SK-N-SH (cell line): ENCODE results near the gene HOPX. TPM values are rescaled to one million over a fixed set of nuclear protein-coding genes. Genes with fewer than 3 reads are reported as not detected.

Experiments used
- CTCF ChIA-PET: fragments of 300-600, 350-600 bp; formaldehyde crosslinking; extraction: SDS; loops from one replicate; lab custom pipeline; 2021; lab: Yijun Ruan, JAX
- POLR2A ChIA-PET: fragments of 350-600 bp; sonication (Branson Sonifier 250); formaldehyde crosslinking; extraction: SDS; loops from one replicate; lab custom pipeline; 2020; ENCODE audit warnings: antibody characterized with exemption, inconsistent platforms; lab: Yijun Ruan, JAX
- DNase-seq: peaks from one replicate; pipeline ENCODE4 v3.0.0; 2012
- H2AFZ ChIP-seq: fragments of 200-600 bp; sonication (generic); 2 replicates; pipeline ENCODE4 v1.8.1; 2016; ENCODE audit warnings: antibody characterized with exemption, mild to moderate bottlenecking, low read depth
- H3F3A ChIP-seq: fragments of 200-600 bp; sonication (generic); replicated peaks from 2 replicates; pipeline ENCODE3; 2016; ENCODE audit warnings: antibody characterized with exemption, mild to moderate bottlenecking; ENCODE audit not compliant: insufficient read depth
- H3K27ac ChIP-seq, 2 experiments: fragments of 200-500 bp in 1 of 2; fragments of 200-600 bp in 1 of 2; sonication (Bioruptor generic) in 1 of 2; sonication (generic), shearing (Covaris generic) in 1 of 2; 2 replicates each; pipeline versions ENCODE4 v1.5.1 to v1.6.1; 2014 to 2016; ENCODE audit warnings: low read depth in 2 of 2, inconsistent platforms in 1 of 2, low read length in 1 of 2, mild to moderate bottlenecking in 1 of 2, mixed read lengths in 1 of 2
- H3K27me3 ChIP-seq: fragments of 200-600 bp; sonication (generic), shearing (Covaris generic); 2 replicates; pipeline ENCODE4 v1.6.1; 2016; ENCODE audit warnings: mixed run types; ENCODE audit not compliant: insufficient read depth
- H3K36me3 ChIP-seq, 2 experiments: fragments of 200-500 bp in 1 of 2; fragments of 200-600 bp in 1 of 2; sonication (Bioruptor generic) in 1 of 2; sonication (generic) in 1 of 2; replicated peaks in 1 of 2; 2 replicates each; pipeline versions ENCODE3 to v1.5.1; 2014 to 2016; ENCODE audit warnings: low read length in 1 of 2, mild to moderate bottlenecking in 1 of 2; ENCODE audit not compliant: insufficient read depth in 2 of 2, control insufficient read depth in 1 of 2
- H3K4me1 ChIP-seq, 2 experiments: fragments of 200-500 bp in 1 of 2; fragments of 200-600 bp in 1 of 2; sonication (Bioruptor generic) in 1 of 2; sonication (generic), shearing (Covaris generic) in 1 of 2; 2 replicates each; pipeline versions ENCODE4 v1.5.1 to v1.6.1; 2014 to 2016; ENCODE audit warnings: low read depth in 1 of 2, low read length in 1 of 2, mixed run types in 1 of 2; ENCODE audit not compliant: insufficient read depth in 2 of 2, control insufficient read depth in 1 of 2
- H3K4me2 ChIP-seq: fragments of 200-600 bp; sonication (generic), shearing (Covaris generic); 2 replicates; pipeline ENCODE4 v1.6.1; 2017; ENCODE audit warnings: mixed run types
- H3K4me3 ChIP-seq, 2 experiments: fragments of 200-500 bp in 1 of 2; fragments of 200-600 bp in 1 of 2; sonication (Bioruptor generic) in 1 of 2; sonication (generic), shearing (Covaris generic) in 1 of 2; 2 replicates each; pipeline versions ENCODE4 v1.5.1 to v1.8.1; 2014 to 2016; ENCODE audit warnings: low read depth in 2 of 2, inconsistent platforms in 1 of 2, low read length in 1 of 2, mild to moderate bottlenecking in 1 of 2, mixed read lengths in 1 of 2, moderate library complexity in 1 of 2
- H3K79me2 ChIP-seq: fragments of 200-600 bp; sonication (generic); 2 replicates; pipeline ENCODE4 v1.8.1; 2017; ENCODE audit warnings: mild to moderate bottlenecking; ENCODE audit not compliant: insufficient read depth
- H3K9ac ChIP-seq: fragments of 200-600 bp; sonication (generic); 2 replicates; pipeline ENCODE4 v1.6.1; 2017; ENCODE audit warnings: mixed run types
- H3K9me2 ChIP-seq: fragments of 200-600 bp; sonication (generic); 2 replicates; pipeline ENCODE4 v1.6.1; 2017; ENCODE audit warnings: mixed run types
- H3K9me3 ChIP-seq: fragments of 200-600 bp; sonication (generic); 2 replicates; pipeline ENCODE4 v1.6.1; 2017; ENCODE audit warnings: mixed run types, mild to moderate bottlenecking, moderate library complexity
- H4K20me1 ChIP-seq: fragments of 200-600 bp; sonication (generic); 2 replicates; pipeline ENCODE4 v1.6.1; 2017; ENCODE audit warnings: mild to moderate bottlenecking, mixed run types; ENCODE audit not compliant: insufficient read depth
- CHD2 ChIP-seq: fragments of 150-350 bp; IDR thresholded peaks from 2 replicates; pipeline ENCODE4 v1.6.1; 2018; ENCODE audit warnings: low read length; ENCODE audit not compliant: partially characterized antibody
- EP300 ChIP-seq, 2 experiments: IDR thresholded peaks; 2 replicates each; pipeline versions ENCODE4 v1.4.0 to v1.6.1; 2012; ENCODE audit warnings: borderline replicate concordance in 1 of 2, low read depth in 1 of 2, low read length in 1 of 2
- FOSL2 ChIP-seq: IDR thresholded peaks from 2 replicates; pipeline ENCODE4 v1.4.0; 2012; ENCODE audit warnings: low read depth, mild to moderate bottlenecking, moderate library complexity, borderline replicate concordance
- GATA2 ChIP-seq: sonication (generic); formaldehyde crosslinking; IDR thresholded peaks from 2 replicates; pipeline ENCODE4 v1.5.0; 2020; ENCODE audit warnings: mild to moderate bottlenecking, missing genetic modification reagents
- MEF2A ChIP-seq: IDR thresholded peaks from 2 replicates; pipeline ENCODE4 v1.4.0; 2012; ENCODE audit warnings: low read depth, borderline replicate concordance
- NFIC ChIP-seq: IDR thresholded peaks from 2 replicates; pipeline ENCODE4 v1.4.0; 2012; ENCODE audit warnings: borderline replicate concordance
- PBX3 ChIP-seq: IDR thresholded peaks from 2 replicates; pipeline ENCODE4; 2012
- POLR2AphosphoS5 ChIP-seq: IDR thresholded peaks from 2 replicates; pipeline ENCODE4 v1.6.1; 2012; ENCODE audit warnings: low read depth, low read length
- RCOR1 ChIP-seq: fragments of 150-350 bp; IDR thresholded peaks from 2 replicates; pipeline ENCODE4 v1.6.1; 2017; ENCODE audit warnings: antibody characterized with exemption, low read length
- REST ChIP-seq: IDR thresholded peaks from 2 replicates; pipeline ENCODE4 v1.6.1; 2012; ENCODE audit warnings: mild to moderate bottlenecking, low read depth, low read length, moderate library complexity
- RFX5 ChIP-seq: IDR thresholded peaks from 2 replicates; pipeline ENCODE4 v1.6.1; 2012; ENCODE audit warnings: mild to moderate bottlenecking, improper control_type of control experiment, low read length
- TAF1 ChIP-seq: IDR thresholded peaks from 2 replicates; pipeline ENCODE4 v1.6.1; 2012; ENCODE audit warnings: low read depth, mild to moderate bottlenecking, low read length, moderate library complexity, borderline replicate concordance
- TCF12 ChIP-seq: IDR thresholded peaks from 2 replicates; pipeline ENCODE4 v1.4.0; 2012
- WGBS: methylation state at CpG from one replicate; pipeline ENCODE4 v1.1.6; 2017; ENCODE audit warnings: low lambda C conversion rate; 5-methylcytosine and 5-hydroxymethylcytosine counted together
- polyA plus RNA-seq, 3 experiments: library from polyadenylated mRNA; depleted of rRNA; stranded (reverse); fragments of >200 nt; gene quantifications; 2 replicates each; pipeline ENCODE4 v1.2.3, GENCODE V29; 2012
- TF ChIP-seq, protein P1 (sequence below): IDR thresholded peaks from 2 replicates; pipeline ENCODE4 v1.4.0; 2012; ENCODE audit warnings: low read depth, borderline replicate concordance
- TF ChIP-seq, protein P2 (sequence below): fragments of 150-350 bp; IDR thresholded peaks from 2 replicates; pipeline ENCODE4 v1.6.1; 2016; ENCODE audit warnings: mild to moderate bottlenecking, low read depth, low read length

HOPX gene
- polyA plus RNA-seq, 1 of the 3 experiments (the other 2 are of a cell fraction), result 0.05 TPM

DNA sequence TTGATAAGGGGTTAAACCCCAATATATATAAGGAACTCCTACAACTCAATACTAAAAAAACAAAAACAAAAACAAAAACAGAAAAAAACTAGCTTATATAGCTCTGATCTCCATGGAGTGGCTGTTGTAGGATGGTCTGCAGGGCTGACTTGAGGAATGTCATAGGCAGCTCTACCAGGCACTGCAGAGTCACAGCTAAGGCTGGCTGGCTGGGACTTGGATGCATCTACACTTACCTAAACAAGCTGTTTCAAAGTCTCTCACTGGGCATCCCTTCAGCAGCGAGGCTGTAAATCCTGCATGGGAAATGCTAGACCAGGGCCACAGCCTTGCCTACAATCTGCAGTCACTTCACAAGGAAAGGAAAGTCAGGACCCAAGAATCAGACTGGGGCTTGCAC is 61.3 kb downstream of the HOPX start (continued):
- no peak for TF ChIP-seq PBX3
- no peak for TF ChIP-seq NFIC
- no peak for TF ChIP-seq TCF12
- no peak for TF ChIP-seq GATA2 (CRISPR knock-in tag)
- TF ChIP-seq, all 33 proteins: peak for 0

DNA sequence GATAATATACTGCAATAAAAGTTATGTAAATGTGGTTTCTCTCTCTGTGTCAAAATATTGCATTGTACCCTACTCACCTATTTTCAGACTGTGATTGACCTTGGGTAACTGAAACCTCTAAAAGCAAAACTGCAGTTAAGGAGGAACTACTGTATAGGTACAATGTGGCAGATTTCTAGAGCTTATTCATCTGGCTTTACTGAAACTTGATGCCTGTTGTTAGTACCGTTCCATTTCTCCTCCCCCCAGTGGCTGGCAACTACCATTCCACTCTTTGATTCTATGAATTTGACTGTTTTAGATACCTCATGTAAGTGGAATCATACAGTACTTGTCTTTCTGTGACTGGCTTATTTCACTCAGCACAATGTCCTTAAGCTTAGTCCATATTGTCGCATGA is 61.9 kb downstream of the HOPX start:
- H2AFZ ChIP-seq, result no peak overlapping the region
- no peak overlapping the region for H3K9ac ChIP-seq
- ChIA-PET CTCF (interaction anchor here (1.1 to 1.9 kb wide), 7 partner anchors 9 to 180 kb away, joined by 3 to 6 read pairs (median 5); no protein-coding TSS in a partner anchor), POLR2A (no interaction called here)
- no peaks in the 10 kb centered on the region for H3K9me3 ChIP-seq
- no peak overlapping the region for H3K4me3 ChIP-seq
- peak; percentile 21 for DNase-seq
- no peak for TF ChIP-seq POLR2AphosphoS5
- no peaks in the 10 kb centered on the region; the same call in 1 of the 2 replicates for H3K27me3 ChIP-seq
- WGBS, result 59% methylated on average over 2 of the region's 2 CpGs
- no peaks in the 10 kb centered on the region for H3K36me3 ChIP-seq
- no peak overlapping the region for H3K27ac ChIP-seq
- H3K79me2 ChIP-seq, result no peaks in the 10 kb centered on the region
- H4K20me1 ChIP-seq, result no peaks in the 10 kb centered on the region
- no peaks in the 10 kb centered on the region for H3K4me1 ChIP-seq
- no peaks in the 10 kb centered on the region for H3F3A ChIP-seq
- no peaks in the 10 kb centered on the region for H3K9me2 ChIP-seq
- no peak overlapping the region for H3K4me2 ChIP-seq

- DNase-seq, result peak; percentile 29
- no peak overlapping the region for H3K27ac ChIP-seq
- WGBS, result 51% methylated on average over 4 of the region's 4 CpGs
- H3K36me3 ChIP-seq, result no peaks in the 10 kb centered on the region
- POLR2A ChIA-PET, result no interaction called here
- H3K79me2 ChIP-seq, result no peaks in the 10 kb centered on the region
- no peaks in the 10 kb centered on the region for H4K20me1 ChIP-seq
- no peak overlapping the region for H3K4me2 ChIP-seq
- H3K27me3 ChIP-seq, result no peaks in the 10 kb centered on the region; the same call in 1 of the 2 replicates
- H3K9me2 ChIP-seq, result no peaks in the 10 kb centered on the region
- TF ChIP-seq, protein P1, sequence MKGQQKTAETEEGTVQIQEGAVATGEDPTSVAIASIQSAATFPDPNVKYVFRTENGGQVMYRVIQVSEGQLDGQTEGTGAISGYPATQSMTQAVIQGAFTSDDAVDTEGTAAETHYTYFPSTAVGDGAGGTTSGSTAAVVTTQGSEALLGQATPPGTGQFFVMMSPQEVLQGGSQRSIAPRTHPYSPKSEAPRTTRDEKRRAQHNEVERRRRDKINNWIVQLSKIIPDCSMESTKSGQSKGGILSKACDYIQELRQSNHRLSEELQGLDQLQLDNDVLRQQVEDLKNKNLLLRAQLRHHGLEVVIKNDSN, result no peak
- TF ChIP-seq MEF2A, result no peak
- no peak for TF ChIP-seq TAF1
- TF ChIP-seq CHD2, result no peak
- TF ChIP-seq POLR2AphosphoS5, result no peak
- TF ChIP-seq, protein P2, sequence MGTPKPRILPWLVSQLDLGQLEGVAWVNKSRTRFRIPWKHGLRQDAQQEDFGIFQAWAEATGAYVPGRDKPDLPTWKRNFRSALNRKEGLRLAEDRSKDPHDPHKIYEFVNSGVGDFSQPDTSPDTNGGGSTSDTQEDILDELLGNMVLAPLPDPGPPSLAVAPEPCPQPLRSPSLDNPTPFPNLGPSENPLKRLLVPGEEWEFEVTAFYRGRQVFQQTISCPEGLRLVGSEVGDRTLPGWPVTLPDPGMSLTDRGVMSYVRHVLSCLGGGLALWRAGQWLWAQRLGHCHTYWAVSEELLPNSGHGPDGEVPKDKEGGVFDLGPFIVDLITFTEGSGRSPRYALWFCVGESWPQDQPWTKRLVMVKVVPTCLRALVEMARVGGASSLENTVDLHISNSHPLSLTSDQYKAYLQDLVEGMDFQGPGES, result no peak
- TF ChIP-seq REST, result no peak
- TF ChIP-seq FOSL2, result no peak
- no peak; a peak in 1 of 4 replicates for TF ChIP-seq EP300 (IDR thresholded peaks at IDR 0.05; ENCODE audit: borderline replicate concordance in 1 of 2, low read depth in 1 of 2, low read length in 1 of 2)
- TF ChIP-seq NFIC, result no peak
- no peak for TF ChIP-seq RFX5
- TF ChIP-seq RCOR1, result no peak
- no peak overlapping the region for H3K9ac ChIP-seq
- H3F3A ChIP-seq, result no peaks in the 10 kb centered on the region
- no peak overlapping the region for H3K4me3 ChIP-seq
- H3K9me3 ChIP-seq, result no peaks in the 10 kb centered on the region
- no peak overlapping the region for H2AFZ ChIP-seq
- CTCF ChIA-PET, result interaction anchor here (1.1 to 1.9 kb wide), 6 partner anchors 9 to 181 kb away, joined by 3 to 6 read pairs (median 5); no protein-coding TSS in a partner anchor
- H3K4me1 ChIP-seq, result no peaks in the 10 kb centered on the region
Measured at GRCh38 chr4:56618734-56619133, 62.4 kb downstream of the HOPX start.
